HG02981 (cell line): ENCODE data around the gene ZXDC.

ENCODE experiments used
- ATAC-seq: cut with Tn5 transposase; IDR thresholded peaks from one replicate; pipeline ENCODE4 v1.9.1; 2021; ENCODE audit warnings: mild to moderate bottlenecking, moderate library complexity; ENCODE audit not compliant: unreplicated experiment

ZXDC gene

DNA sequence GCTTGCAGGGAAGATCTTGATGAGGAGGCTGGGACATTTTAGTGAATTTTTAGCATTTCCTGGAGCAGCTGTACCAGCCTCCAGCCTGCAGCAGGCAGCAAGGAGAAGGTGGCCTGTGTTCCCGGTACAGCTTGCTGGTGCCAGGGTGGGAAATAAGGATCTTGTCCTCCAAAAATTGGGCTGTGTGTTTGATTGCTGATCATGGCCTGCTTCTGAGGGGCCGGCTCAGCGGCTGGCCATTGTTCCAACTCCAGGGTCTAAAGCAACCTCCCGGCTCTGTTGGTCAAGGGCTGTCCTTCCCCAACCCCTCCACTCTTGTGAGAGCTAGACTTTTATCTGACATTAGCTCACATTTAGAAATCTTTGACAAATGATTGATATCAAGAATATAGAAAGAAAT is 75.9 kb downstream of the ZXDC start:
- no peak for ATAC-seq

DNA sequence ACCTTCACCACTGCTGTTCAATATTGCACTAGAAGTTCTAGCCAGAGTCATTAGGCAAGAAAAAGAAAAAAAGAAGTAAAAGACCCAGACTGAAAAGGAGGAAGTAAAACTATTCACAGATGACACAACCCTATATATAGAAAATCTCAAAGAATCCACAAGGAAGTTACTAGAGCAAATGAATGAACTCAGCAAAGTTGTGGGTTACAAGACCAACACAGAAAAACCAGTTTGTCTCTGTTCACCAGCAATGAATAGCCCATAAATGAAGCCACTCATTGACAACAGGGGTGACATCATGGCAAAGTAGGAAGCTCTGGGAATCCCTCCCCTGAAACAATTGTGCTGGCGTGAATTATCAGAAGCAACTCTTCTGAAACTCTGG is 76.3 kb downstream of the ZXDC start:
- peak; percentile 68 for ATAC-seq

DNA sequence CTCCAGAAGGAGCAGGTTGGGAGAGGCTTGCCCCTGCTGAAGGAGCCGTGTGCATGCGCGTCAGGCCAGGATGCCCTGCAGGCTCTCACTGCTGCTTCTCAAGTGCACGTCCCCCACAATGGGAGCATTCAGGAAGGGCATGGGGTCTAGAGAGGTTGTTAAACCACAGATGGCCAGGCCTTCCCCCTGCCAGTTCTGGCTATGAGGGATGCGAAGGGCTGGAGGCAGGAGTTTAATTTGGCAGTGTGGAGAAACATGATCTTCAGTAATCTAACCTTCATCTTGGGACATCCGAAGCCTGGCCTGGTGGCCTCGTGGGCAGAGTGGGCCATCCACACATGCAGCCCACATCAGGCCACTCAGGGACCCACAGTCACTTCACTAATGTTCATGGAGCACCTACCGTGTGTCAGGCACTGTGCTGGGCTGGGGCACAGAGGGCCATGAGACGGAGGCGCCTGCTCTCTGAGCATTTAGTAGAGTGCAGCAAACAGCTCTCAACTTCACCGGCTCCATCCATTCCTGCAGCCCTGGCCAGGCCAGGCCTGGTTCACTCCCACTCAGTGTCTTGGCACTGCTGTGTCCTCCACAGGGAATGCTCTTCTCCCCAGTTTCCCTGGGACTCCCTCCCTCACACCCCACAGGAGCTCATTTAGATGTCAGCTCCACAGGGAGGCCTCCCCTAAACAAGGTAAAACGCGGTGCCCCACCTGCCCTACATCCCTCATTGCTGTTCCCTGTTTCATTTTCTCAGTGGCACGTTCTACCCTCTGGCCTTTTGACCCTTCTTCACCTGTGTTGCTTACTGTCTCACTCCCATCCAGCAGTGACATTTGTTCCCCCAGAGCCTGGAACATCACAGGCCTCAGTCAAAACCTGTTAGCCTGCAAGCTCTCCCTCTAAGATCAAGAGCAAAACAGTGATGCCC is 77.0 kb downstream of the ZXDC start:
- no peak for ATAC-seq

DNA sequence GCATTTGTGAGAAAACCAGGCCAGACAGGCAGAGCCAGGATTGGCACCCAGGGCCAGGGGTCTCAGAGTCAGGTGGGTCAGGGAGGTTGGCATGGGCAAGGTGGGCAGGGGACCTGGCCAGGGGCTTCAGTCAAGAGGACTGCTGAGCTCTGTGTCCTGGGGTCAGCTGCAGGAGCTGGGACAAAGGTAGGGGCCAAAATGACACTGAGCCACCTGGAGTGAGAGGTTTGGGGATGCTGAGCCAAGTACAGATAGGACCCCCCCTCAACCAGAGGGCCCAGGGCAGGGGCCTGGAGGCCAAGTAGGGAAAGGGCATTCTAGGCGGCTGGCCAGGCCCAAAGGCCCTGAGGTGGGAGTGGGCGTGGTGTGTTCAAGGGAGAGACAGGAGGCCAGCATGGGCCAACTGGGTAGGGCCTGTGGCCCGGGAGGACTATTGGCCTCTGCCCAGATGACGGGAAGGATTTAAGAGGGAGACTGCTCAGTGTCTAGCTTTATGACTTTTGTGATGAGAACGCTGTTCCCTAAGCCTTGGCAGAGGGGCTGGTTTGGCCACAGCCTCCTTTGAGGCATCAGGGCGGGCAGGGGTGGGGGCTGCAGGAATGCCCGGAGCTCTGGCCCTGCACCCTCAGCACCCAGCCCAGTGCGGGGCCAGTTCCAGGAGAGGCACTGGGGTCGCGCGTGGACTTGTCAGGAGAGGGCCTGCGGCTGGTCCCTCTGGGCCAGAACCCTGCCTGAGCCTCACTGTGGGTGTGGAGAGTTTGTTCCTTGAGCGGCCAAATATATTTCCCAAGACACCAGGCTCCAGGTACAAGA is 77.9 kb downstream of the ZXDC start:
- ATAC-seq, result no peak

DNA sequence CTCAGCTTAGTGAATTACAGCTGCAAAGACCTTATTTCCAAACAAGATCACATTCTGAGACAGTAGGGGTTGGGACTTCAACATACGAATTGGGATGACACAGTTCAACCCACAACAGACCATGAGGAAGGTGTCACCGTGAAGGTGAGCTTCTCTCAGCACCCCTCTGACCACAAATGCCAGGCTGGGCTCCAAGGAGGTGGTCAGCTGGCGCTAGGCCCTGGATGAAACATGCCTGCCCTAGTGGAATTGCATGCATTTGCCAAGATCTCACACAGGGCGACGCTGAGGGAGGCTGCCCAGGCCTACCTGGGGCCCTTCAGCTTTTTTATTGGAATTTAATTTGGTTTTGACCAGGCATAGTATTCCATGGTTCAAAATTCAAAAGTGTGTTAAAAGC is 79.2 kb downstream of the ZXDC start:
- no peak for ATAC-seq

DNA sequence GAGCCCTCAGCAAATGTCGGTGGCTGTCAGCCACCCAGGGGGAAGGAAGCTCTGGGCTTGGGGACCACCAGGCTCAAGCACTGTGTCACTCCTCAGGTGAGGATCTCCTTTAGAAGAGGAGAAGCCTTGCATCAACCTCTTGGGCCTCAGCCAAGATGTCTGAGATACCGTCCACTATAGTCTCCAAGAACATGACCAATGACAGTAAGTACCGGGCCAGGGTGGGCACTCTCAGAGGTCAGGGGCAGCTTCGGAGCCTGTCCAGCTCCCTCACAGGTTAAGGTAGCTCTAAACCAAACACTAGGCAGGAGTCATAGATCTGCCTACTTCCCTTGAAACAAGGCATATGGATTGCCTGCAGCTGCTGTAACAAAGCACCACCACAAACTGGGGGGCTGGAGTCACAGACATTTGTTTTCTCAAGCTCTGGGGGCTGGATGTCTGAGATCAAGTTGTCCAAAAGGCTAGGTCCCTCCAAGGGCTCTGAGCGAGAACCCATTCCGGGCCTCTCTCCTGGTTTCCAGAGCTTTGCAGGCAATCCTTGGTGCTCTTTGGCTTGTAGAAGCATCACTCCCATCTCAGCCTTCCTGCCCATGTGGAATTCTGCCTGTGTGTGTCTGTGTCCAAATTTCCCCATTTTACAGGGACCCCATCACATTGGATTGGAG is 79.7 kb downstream of the ZXDC start:
- ATAC-seq, result no peak

DNA sequence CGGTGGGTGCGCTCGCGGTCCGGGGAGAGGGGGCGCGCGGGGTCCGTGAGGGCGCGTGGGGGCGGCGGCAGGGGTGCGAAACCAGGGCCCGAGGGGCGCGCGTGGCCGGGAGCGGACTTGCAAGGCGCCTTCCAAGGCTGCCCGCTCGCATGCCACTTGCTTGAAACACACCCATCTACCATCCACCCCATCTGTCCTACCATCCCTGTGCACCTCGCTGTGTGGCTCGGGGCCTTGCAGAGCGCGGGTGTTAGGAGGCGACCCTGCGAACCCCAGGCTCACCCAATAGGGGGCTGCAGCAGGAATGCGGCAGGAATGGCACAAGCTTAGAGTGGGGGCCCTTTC is 80.7 kb downstream of the ZXDC start:
- no peak for ATAC-seq

DNA sequence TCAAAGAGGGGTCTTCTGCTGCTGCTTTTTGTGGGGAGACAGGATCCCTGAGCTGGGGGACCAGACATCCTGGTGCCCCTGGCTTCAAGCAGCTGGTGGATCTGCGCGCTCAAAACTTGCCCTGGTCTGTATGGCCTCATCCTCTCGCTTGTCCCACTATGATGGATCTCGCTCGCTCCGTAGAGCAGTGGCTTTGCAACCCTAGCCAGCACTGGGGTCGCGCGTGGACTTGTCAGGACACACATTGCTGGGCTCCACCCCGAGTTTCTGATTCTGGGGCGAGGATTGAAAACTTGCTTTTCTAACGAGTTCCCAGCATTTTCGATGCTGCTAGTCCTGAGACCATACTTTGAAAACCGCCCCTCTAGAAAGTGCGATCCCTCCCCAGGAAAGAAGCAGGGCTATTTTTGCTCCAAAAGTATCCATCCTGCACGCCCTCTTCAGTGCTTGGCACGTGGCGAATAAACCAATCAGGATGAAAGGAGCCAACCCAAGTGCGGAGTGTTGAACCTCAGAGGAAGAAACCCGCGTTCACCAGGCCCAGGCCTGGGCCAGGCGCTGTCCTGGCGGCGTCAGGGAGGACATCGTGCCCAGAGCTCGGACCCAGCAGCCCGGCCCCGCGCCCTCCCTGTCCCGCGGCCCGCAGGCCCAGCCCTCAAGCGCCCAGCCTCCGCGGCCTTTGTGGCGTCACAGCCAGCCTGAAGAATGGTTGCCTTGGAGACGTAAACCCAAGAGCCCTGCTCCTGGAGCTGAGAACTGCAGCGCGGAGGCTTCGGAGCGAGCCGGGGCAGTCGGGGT is 81.3 kb downstream of the ZXDC start, which contains the start of gene CFAP100:
CFAP100 (plus strand) TSS at position 731 of the 798 bp plus-strand sequence. CDS start 1,092 bp downstream, outside the sequence.
- no peak for ATAC-seq

DNA sequence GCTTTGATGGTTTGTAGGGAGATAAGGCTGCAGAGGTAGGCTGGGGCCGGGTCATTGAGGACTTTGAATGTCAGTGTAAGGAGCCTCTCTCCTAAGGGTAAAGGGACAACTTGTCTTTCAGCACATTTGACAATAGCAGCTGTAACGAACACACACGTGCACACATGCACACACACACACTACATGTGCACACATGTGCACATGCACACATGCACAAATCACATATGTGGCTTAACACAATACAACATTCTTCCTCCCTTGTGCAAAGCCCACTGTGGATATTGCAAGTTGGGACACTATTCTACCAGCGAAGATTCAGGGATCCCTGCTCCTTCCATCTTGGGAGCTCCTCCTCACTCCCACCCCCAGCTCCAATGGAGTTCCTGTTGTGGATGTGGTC is 82.1 kb downstream of the ZXDC start:
- no peak for ATAC-seq

DNA sequence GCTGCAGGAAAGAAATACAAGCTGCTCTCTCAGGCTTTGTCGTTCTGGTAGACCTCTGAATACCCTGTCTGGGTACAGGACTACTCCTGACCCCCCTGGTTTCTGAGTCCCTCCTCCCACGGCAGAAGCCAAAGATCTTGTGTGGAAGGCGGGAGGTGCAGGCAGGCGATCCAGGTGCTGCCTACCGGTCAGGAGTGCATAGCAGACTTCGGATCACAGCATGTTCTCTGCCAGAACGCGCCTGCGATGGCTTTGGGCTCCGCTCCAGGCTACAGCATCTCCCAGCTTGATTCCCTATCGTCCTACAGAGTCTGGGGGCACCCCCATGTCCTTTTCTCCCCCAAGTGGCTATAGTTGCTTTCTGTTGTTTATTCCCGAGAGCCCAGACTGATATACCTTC is 83.4 kb downstream of the ZXDC start:
- ATAC-seq, result no peak

DNA sequence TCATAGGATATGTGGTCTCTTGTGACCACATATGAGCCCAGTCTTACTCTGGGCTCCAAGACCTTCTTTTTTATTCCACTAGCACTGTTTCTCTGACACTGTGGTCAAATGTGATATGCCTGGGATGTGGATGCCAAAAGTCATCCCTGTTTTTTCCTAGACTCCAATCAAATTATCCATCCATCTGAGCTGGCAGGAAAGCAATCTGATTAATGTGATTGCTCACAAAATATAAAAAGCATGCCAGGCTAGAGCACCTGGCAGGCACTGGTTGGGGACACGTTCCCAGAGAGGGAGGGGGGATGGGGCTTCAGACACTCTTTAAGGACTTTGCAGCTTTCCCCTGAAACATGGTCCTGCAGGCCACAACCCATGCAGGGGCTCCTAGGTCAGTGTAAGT is 84.1 kb downstream of the ZXDC start:
- ATAC-seq, result no peak

DNA sequence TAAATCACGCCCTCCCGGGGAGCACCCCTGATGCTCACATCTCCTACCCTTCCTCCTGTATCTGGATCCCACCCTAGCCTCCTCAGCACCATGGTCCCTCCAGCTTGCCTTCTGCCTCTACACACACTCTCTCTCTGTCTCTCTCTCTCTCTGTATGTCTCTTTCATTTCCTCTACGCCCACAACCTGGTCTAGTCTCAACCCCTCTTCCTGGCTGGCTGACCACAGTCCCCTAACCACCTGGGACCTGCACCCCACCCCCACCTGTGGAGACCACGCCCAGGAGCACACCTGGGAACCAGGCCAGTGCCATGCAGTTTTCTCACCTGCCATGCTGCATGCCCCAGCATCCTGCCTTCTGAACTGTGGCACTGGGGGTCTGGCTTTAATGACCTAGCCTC is 84.9 kb downstream of the ZXDC start:
- ATAC-seq, result no peak

DNA sequence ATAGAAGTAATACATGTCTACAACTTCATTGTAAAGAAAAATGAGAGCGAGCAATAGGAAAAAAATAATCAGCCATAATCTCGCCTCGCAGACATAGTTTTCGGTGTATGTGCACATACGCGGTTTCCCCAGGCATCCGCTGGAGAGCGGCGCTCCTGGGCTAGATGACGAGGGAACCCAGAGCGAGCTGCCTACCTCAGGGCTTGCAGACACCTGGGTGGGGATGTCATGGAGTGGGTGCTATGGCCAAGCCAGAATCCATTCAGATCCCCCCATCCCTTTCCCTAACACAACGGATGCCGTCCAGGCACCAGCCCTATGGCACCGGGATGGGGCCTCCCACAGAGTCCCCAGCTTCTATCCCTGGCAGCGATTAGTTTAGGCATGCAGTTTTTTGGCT is 85.5 kb downstream of the ZXDC start:
- ATAC-seq, result no peak

DNA sequence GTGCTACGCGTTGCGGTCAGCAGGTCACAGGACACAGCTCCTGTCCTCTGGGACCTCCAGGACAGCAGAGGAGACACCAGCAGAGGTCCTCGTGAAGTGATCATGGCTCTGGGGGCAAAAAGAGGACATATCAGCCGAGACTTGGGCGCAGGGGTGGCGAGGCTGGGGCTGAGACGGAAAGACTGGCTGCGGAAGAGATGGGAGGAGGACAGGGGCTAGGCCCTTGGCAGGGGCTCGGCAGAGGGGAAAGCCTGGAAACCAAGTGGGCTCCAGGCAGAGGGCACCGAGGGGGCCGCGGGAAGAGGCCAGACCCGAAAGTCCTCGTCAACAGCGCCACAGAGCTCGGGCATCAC is 85.9 kb downstream of the ZXDC start:
- no peak for ATAC-seq

DNA sequence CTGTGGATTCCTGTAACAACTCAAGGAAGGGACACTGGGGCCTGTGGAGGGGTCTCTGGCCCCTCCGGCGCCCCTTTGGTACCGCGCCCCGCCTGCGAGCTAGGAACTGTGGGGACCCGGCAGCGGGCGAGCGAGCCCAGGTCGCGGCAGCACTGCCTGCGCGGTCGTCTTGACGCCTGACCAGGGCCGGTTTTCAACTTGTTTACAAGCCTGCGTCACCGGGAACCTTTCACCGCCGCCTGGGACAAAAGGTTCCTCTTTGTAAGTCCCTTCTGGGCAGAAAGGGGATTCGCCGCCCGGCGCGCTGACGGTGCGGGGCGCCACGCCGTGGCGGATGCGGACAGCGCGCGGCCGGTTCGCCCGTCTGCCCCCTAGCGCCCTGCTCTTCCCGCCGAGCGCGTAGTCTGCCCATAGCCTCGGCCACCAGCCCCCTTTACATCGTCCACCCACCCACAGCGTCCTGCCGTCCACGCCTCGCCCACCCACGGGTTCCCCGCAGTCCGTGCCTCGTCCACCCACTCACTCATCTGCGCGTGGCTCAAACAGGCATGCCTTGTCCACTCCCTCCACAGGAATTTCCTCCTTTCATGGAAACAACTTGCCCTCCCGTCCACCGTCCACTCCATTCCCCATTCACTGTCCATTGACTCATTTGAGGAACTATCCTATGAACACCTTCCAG is 86.4 kb downstream of the ZXDC start:
- peak; percentile 84 for ATAC-seq
